RPMI7951 (cell line): ENCODE data around the gene TMEM141. TPM values are rescaled to one million over a fixed set of nuclear protein-coding genes. Genes with fewer than 3 reads are reported as not detected.

Source experiments
- DNase-seq: peaks from one replicate; pipeline ENCODE4 v3.0.0-alpha.2; 2012; ENCODE audit warnings: low read depth
- total RNA-seq: library from RNA; depleted of rRNA; stranded (reverse); fragments of >200 nt; shearing (Covaris generic); gene quantifications from 2 replicates; pipeline ENCODE4 v1.2.3, GENCODE V29; 2014; rRNA removed

TMEM141 gene
- 49.4 and 79.2 TPM in 2 replicates for total RNA-seq

DNA sequence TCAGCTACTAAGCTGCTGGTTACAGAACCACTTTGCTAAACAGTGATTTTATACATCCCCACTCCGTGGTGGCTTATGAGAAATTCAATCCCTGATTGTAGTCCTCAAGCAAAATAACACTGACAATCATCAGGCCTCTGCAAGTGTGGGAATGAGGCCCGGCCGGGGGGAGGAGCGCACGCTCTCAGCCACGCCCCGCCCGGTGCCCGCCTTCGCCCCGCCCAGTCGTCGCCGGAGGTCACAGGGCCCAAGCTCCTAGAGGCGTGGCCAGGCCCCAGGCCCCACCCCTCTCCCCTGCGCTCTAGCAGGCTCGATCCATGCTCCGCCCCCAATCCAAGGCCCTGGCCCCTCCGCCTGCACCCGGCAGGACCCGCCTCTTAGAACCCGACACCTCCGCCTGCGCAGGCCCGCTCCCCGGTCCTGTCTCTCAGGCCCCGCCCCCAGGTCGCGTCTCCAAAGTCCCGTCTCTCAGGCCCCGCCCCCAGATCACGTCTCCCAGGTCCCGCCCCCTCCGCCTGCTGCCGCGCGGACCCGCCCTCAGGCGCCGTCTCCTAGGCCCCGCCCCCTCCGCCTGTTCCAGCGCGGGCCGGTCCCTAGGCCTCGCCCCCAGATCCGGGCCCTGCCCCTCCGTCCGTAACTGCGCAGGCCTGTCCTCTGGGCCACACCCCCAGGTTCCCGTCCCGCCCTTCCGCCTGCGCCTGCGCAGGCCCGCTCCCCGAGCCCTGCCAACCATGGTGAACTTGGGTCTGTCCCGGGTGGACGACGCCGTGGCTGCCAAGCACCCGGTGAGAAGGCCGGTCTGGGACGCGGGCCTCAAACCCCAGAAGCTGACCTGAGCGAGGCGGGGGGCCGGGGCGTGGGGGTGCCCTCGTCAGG, at the start of gene TMEM141:
Gene TMEM141 (plus strand): TSS at position 705 of the 876 bp plus-strand sequence. CDS start 27 bp downstream, at position 732.
- DNase-seq, result peak; percentile 95

DNA sequence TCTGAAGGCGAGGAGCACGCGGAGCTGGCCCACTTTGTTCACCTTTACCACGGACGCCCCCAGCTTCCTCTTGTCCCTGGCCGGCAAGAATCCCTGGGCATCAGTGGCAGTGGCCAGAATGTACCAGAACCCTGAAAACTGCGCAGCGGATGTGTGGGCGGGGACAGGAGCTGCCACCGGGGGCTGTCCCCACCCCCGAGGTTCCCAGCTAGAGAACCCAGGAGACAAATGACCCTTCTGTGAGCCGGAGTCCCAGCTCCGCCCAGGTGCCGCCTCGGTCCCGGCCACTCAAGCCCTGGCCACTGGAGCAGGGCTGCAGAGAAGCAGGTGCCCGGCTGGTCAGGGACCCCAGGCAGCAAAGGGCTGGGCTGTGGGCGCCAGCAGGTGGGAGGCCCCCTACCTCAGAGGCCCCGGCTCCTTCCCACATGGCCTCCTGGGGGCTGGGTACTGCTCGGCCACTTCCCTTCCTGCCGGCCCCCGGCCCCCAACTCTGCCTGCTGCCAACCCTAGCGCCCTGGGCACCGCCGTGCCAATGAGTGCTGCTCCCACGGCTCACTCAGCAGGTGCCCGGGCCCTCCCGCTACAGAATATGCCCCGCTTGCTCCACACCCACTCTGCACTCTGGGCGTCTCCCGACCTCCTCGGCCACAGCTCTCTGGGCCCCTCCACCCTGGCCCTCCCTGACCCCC, 49.1 kb upstream of the TMEM141 start:
- DNase-seq, result no peak

DNA sequence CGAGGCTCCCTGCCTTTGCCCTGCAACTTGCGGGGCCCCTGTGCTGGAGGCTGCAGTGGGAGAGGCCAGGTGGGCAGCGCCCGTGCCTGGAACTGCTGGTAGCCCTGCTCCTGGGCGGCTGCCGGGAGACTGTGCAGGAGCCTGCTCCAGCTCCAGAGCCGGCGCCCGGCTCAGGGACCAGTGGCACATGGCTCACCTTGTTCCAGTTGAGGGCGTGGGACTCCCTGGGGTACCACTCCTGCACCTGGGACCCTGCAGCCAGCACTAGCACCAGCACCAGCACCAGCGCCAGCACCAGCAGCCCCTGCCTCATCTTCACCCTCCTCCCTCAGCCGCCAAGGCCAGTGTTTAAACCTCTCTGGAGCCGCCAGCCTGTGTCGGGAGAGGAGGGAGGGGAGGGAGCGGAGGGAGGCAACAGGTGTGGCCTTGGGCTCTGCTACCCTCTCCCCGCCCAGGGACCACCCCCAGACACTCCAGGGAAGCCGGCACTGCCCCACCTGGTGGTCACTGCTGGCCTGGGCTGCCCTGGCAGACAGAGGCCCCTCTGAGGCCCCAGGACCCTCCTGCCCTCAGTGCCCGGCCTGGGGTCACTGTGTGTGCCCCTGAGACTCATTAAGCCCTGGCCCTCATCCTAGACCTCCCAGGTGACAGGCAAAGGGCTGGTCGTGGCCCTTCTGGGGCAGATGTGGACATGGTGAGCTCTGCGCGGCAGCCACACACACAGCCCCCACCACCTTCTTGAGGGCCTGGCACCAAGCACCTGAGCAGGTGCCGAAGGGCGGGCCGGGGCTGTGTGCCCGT, 48.4 kb upstream of the TMEM141 start, which contains the start of gene LCN10:
Gene LCN10 (minus strand): TSS at position 350 of the 801 bp plus-strand sequence. CDS start 37 bp downstream, at position 313.
- no peak for DNase-seq

DNA sequence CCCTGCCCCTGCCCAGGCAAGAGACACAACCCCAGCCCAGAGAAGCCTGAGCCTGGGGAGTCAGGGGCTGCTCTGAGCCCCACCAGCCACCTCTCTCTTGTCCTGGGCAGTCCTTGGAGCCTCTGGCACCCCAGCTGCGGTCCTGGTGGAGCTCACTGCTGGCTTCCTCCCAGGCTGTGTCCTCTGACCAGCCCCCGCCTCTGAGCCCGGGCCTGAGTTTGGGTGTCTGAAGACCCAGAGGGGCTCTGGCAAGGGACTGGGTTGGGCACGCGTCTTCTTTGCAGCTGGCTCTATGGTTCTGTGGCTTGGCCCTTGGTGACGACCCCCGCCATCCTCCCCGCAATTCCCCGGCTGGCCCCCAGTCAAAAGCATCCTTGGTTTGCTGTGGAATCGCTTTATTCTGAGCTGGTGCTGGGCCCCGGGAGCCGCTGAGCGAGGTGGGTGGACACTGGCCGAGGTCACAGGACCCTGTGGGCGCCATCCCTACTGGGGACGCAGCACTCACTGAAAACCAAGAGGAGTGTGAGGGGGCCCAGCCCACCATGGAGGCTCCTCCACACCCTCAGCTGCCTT, 47.4 kb upstream of the TMEM141 start:
- no peak for DNase-seq

DNA sequence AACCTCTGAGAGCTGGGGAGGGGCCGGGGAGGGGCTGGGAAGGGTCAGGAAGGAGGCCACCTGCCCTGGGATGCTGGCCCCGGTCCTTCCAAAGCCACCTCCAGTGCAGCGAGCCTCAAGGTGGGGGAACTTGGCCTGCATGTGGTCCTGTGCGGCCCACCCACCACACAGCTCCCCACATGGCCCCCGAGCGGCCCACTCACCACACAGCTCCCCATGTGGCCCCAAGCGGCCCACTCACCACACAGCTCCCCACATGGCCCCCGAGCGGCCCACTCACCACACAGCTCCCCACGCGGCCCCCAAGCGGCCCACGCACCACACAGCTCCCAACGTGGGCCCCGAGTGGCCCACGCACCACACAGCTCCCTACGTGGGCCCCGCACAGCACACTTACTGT, 46.4 kb upstream of the TMEM141 start:
- DNase-seq, result no peak

DNA sequence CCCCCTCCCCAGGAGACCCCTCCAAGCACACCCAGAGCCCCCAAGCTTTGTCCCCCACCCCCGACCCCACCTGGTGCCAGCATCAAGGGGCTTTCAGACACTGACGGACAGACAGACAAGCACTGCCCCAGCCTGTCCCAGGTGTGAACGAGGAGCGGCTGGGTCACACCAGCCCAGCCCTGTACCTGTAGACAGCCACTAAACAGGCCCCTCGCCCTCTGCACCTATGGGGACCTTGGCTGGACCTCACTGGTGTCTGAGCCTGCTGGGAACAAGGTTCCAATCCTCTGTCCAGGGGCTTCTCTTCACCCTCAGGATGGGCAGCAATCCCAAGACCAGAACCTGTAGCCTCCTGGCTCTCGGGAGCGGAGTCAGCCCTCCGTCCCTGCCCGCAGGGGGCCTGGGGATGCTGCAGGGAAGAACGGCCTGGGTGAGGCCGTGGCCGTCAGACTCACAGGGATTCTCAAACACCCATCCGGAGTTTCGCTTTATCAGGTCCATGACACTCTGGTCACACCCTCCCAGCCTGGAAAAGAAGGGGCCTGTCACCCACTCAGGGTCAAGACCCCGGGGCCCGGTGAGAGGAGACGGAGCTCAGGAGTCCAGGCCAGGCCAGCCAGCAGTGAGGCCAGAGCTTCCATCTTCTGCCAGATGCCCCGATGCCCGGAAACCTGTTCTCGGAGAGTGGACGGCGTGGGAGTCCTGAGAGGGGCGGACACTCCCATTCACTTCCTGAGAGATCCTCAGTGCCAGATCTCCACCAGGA, 45.6 kb upstream of the TMEM141 start:
- DNase-seq, result no peak

DNA sequence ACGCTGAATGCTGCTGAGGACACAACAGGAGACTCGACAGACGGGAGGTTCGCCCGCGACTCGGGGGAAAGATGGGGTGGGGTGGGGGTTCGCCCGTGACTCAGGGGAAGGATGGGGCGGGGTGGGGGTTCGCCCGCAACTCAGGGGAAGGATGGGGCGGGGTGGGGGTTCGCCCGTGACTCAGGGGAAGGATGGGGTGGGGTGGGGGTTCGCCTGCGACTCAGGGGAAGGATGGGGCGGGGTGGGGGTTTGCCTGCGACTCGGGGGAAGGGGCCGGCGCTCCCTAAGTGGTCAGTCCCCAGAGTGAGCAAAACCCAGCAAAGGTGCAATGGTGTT, 45.0 kb upstream of the TMEM141 start:
- no peak for DNase-seq

DNA sequence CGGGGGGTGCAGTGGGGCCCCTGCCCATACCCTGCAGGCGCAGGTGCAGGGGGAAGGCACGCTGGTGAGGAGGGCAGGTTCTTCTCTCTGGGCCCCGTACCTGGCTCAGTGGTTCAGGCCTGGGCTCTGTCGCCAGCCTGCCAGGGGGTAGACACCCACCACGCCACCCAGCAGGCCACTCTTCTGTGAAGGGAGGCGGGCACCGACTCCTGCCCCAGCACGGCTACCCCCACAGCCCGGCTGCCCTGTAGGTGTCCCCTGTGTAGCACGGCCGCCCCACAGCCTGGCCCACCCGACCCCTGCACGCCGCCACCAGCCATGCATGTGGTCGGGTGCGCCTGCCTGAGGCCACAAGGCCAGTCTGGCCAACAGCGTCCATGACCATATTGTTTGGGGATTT, 44.5 kb upstream of the TMEM141 start:
- no peak for DNase-seq

DNA sequence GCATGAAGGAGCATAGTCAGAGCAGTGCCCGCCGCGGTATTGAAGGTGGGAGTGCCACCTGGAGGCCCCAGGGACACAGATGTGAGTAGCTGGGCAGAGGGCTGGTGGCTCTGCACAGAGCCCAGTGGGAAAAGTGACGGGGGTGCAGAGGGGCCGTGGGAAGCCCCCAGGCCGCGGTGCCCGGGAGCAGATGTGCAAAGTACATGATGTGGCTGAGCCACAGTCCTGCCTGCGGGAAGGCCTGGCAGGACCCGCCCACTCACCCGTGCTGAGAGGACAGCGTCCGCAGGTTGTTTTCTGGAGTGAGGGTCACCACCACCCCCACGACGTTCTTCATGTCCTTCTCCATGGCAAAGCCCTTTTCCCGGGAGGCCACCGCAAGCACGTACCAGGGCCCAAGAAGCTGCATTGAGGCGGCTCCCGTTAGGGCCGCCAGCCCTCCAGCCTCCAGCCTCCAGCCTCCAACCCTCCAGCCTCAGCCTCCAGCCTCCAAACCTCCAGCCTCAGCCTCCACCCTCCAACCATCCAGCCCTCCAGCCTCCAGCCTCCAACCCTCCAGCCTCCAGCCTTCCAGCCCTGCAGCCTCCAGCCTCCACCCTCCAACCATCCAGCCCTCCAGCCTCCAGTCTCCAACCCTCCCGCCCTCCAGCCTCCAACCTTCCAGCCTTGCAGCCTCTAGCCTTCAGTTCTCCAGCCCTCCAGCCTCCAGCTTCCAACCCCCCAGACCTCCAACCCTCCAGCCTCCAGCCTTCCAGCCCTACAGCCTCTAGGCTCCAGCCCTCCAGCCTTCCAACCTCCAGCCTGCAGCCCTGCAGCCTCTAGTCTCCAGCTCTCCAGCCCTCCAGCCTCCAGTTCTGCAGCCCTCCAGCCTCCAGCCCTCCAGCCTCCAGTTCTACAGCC, 43.7 kb upstream of the TMEM141 start:
- no peak for DNase-seq

DNA sequence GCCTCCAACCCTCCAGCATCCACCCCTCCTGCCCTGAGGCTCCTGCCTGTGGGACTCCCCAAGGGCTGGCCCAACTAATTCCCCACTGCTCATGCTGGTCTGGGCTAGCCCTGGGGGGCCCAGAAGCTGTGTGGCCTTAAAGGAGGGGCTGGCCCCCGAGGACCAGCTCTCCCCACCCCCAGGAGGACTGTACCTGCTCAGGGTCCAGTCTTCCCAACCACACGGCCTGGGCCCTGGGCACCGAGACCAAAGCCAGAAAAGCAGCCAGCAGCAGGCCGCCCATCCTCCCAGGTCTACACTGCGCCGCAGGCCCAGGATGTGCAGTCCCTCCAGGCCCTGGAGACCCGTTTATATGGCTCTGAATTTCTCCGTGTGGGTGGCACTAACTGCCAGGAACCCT, 42.9 kb upstream of the TMEM141 start, which contains the start of gene LCN6:
Gene LCN6 (minus strand): TSS at position 325 of the 400 bp plus-strand sequence. CDS start 42 bp downstream, at position 283.
- DNase-seq, result no peak

DNA sequence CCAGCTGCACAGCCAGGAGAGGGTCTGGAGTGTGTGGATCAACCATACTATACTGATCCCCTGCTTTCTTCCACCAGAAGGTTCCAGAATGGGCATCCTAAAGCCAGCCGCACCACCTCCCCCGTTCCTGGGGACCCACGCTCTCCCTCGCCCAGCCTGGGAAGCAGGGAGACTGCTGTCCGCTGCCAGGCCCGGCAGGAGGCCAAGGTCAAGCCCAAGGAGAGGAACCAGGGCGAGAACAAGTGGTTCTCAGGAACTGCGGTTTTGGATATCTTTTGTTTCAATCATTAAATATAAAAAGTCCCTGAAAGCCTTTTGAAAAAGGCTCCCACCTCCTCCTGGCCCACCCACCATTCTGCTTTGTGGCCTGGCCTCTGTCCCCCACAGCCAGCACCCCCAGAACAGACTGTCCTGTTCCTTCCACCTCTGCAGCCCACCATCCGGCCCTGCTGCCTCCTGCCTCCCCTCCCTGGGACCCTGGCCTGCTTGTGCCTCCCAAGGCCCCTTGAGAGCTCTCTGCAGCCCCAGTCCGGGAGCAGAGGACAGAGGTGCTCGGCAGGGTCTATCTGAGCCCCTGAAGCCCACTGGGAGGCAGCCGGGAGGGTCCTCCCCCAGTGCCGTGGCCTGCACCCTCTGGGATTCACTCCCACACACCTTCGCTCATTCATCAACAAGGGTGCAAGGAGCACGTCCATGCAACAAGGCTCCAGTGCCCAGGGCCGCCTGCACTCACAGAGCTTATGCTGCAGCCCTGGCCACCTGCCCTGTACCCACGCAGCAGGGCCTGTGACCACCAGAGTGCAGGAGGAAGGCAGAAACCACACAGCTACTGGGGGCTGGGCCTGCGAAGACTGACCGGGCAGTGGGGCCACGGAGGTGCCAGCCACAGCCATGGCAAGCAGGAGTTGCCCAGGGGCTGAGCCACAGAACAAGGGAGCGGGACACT, 42.2 kb upstream of the TMEM141 start:
- DNase-seq, result no peak

DNA sequence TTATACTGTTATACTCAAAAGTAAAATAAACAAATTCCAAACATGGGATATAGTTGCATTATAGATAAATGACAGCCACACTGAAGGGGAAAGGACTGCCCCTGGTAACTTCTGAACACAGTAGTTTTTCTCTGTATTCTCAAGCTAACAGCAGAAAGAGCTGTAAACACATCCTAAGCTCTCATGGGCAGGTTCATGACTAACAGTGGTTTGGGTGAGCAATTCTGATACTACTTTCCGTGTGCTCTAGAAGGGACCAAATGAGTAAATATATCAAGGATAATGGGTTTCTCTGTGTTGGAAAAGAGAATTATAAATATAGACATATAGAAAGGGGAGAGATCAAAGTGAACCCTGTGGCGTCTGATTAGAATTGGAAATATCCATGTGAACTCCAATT, 40.6 kb upstream of the TMEM141 start:
- DNase-seq, result no peak

DNA sequence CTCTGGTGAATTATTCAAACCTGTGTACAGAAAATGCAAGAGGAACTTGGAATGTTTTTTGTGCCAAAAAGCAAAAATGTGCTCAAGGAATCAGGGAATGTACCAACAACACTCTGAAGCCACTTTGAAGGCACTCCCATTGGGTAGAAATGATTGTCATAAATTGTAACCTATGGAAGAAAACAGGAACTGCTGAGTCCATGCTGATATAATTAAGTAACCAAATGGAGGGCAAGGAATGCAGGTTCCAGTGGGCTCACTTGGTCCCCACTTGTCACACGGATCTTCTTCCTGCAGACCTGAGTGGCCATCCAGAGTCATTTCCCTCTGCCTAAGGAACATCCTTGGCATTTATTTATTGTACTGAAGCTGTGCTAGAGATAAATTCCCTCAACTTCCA, 39.9 kb upstream of the TMEM141 start:
- DNase-seq, result no peak

DNA sequence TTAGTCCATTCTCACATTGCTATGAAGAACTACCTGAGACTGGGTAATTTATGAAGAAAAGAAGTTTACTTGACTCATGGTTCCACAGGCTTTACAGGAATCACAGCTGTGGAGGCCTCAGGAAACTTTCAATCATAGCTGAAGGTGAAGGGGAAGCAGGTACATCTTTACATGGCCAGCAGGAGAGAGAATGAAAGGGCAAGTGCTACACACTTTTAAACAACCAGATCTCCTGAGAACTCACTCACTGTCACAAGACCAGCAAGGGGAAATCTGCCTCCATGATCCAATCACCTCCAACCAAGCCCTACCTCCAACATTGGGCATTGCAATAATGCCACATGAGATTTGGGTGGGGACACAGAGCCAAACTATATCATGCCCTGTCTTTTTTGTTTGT, 39.3 kb upstream of the TMEM141 start:
- DNase-seq, result no peak

DNA sequence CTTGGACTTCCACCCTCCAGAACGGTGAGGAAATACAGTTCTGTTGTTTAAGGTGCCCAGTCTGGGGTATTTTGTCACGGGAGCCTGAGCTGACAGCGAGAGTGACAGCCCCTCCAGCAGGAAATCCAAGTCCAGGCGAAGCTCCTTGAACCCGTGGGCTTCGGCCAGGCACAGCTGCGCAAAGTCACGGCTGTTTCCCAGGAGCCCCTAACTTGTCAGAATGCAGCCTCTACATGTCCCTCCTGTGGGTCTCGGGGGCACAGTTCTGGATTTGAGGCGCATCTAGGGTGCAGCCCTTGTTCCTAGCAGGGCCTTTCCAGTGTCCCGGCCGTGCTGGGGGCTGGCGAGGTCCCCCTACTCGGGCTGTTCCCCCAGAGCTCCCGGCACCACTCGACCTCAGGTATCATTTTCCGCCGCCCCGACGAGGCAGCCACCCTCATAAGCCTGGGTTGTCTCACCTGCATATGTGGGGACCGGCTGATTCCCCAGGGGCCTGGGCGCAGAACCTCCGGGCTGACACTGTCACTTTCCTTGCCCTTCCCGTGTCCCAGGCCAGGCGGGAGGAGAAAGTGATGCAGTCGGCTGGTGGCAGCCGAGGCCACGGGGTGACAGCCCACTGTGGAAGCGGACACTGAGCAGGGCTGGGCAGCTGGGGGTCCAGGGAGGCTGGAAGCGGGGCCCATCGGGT, 37.6 kb upstream of the TMEM141 start:
- DNase-seq, result no peak

DNA sequence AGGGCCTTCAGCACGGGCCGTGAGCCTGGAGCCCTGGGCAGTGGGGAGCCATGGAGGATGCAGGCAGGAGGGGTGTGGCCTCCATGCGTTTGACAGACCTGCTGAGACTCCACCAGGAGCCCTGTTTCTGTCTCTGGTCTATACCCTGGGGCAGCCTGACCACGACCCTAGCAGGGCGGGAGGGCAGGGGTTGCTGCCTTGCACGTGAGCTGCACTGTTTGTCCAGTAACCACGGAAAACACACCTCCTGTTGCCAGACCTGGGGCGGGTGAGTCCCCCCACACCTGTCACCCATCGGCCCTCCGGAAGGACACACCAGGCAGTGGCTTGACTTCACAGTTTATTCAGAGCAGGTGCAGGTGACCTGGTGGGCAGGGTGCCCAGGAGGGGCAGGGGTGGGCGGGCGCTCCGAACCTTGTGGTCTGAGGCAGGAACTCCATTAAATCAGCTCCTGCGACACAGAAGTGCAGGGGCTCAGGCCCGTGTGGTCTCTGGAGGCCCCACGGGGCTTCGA, 37.0 kb upstream of the TMEM141 start:
- DNase-seq, result no peak

DNA sequence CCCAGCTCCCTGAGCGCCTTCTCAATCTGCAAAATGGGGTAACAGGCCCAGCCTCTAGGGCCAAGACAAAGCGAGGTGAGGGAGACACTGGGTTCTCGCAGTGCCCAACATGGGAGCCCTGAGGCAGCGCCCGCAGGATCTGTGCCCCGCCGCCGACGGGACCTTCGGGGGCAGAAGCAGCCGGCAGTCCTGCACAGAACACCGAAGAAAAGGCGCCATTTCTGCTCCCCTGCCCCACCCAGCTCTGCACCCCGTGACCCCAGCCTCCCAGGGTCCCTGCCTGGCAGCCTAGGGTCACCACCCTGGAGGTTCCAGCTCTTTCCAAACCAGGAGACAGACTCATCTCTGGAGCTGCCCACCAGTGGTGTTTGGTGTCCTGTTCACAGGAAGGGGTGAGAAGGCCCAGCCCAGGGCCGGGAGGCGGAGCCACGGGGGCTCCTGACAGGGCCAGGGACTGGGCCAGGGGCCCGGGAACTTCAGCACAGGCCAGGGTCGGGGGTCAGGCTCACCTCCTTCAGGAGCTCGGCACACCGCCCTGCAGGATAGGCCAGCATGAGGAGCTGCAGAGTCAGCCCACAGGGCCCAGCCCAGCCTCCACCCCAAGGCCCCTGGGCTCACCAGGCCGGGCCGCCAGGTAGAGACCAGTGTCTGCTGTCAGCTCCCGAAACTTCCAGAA, 36.4 kb upstream of the TMEM141 start:
- DNase-seq, result no peak
